ENCODE data around the gene GFPT1. TPM values are rescaled to one million over a fixed set of nuclear protein-coding genes. Genes with fewer than 3 reads are reported as not detected.

Gene GFPT1
- total RNA-seq, 4 donors from 2014 or later = 24.3 to 90.5 (median 39.5) TPM

DNA sequence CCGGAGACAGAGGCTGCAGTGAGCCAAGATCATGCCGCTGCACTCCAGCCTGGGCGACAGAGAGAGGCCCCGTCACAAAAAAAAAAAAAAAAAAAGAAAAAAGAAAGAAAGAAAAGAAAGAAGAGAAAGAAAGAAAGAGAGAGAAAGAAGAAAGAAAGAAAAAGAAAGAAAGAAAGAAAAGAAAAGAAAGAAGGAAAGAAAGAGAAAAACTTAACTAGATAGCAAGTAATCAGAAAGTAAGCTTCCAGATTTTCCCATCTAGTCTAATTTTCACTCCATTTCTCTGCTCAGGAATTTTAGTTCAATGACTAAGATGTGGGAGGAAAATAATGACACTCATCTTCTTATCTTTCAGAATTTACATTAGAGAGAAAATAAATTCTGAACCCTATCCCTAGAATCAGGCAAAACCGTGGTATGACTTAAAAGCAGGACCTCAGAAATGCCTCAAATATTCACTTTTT is 2.4 kb downstream of the GFPT1 start:
- no peak for DNase-seq
- H3K4me3 ChIP-seq = no peak overlapping the region
- no peaks in the 10 kb centered on the region for H3K27me3 ChIP-seq
- TF ChIP-seq, protein P1, sequence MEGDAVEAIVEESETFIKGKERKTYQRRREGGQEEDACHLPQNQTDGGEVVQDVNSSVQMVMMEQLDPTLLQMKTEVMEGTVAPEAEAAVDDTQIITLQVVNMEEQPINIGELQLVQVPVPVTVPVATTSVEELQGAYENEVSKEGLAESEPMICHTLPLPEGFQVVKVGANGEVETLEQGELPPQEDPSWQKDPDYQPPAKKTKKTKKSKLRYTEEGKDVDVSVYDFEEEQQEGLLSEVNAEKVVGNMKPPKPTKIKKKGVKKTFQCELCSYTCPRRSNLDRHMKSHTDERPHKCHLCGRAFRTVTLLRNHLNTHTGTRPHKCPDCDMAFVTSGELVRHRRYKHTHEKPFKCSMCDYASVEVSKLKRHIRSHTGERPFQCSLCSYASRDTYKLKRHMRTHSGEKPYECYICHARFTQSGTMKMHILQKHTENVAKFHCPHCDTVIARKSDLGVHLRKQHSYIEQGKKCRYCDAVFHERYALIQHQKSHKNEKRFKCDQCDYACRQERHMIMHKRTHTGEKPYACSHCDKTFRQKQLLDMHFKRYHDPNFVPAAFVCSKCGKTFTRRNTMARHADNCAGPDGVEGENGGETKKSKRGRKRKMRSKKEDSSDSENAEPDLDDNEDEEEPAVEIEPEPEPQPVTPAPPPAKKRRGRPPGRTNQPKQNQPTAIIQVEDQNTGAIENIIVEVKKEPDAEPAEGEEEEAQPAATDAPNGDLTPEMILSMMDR (IDR thresholded peaks at IDR 0.05) = no peak
- no peak for TF ChIP-seq POLR2A (IDR thresholded peaks at IDR 0.05)
- H3K36me3 ChIP-seq = no peaks in the 10 kb centered on the region
- no peaks in the 10 kb centered on the region for H3K4me1 ChIP-seq
- H3K27ac ChIP-seq = no peak overlapping the region
- intact Hi-C loops (cut with DNase I; ENCODE audit: low total_unique reads) = no loop called here
- H3K9me3 ChIP-seq = no peaks in the 10 kb centered on the region

- Histone ChIP-seq H3K27ac (no peak overlapping the region), H3K4me3 (no peak overlapping the region), H3K4me1 (no peaks in the 10 kb centered on the region), H3K27me3 (no peaks in the 10 kb centered on the region), H3K36me3 (no peaks in the 10 kb centered on the region), H3K9me3 (no peaks in the 10 kb centered on the region)
- no peak for TF ChIP-seq POLR2A (IDR thresholded peaks at IDR 0.05)
- TF ChIP-seq, protein P1 (IDR thresholded peaks at IDR 0.05) = no peak
- intact Hi-C loops (cut with DNase I; ENCODE audit: low total_unique reads) = no loop called here
- no peak for DNase-seq
These were observed 3.7 kb downstream of the GFPT1 start for GRCh38 chr2:69383176-69383812.

DNA sequence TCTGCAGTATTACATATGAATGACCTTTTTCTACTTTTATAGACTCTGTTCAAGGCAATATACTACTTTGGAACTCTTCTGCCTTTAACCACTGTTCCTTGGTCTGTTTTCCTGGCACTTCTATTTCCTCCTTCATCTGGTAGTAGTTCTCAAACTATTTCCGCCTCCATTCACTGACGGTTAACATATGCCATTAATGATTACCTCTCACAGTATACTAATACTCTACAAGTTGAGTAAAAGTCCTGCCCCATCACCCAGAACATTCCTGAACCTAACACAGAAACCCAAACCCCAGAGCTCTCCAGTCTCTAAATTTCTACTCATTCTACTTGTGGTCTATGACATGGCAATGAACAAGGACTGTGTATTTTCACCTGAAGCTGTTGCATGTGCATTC is 4.5 kb downstream of the GFPT1 start:
- Histone ChIP-seq H3K27ac (no peak overlapping the region), H3K9me3 (no peaks in the 10 kb centered on the region), H3K4me3 (no peak overlapping the region), H3K27me3 (no peaks in the 10 kb centered on the region), H3K36me3 (no peaks in the 10 kb centered on the region), H3K4me1 (no peaks in the 10 kb centered on the region)
- TF ChIP-seq, protein P1 (IDR thresholded peaks at IDR 0.05) = no peak
- no peak for TF ChIP-seq POLR2A (IDR thresholded peaks at IDR 0.05)
- intact Hi-C loops (cut with DNase I; ENCODE audit: low total_unique reads) = no loop called here
- DNase-seq = no peak

DNA sequence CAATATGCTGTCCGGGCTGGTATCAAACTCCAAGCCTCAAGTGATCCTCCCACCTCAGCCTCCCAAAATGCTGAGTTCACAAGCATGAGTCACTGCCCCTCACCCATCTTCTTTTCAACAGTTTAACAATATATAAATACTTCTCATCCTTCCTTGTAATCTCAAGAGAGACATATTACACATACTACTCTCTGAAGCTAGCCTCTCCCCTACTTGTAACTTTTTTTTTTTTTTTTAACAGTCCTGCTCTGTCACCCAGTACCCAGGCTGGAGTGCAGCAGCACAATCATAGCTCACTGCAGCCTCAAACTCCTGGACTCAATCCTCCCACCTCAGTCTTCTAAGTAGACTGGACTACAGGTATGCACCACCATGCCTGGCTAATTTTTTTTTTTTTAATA is 5.7 kb downstream of the GFPT1 start:
- H3K9me3 ChIP-seq = no peaks in the 10 kb centered on the region

More for the DNA sequence above, 5.7 kb downstream of the GFPT1 start:
- Histone ChIP-seq H3K27me3 (no peaks in the 10 kb centered on the region), H3K4me3 (no peak overlapping the region), H3K27ac (no peak overlapping the region), H3K4me1 (no peaks in the 10 kb centered on the region), H3K36me3 (no peaks in the 10 kb centered on the region)
- no peak for TF ChIP-seq POLR2A (IDR thresholded peaks at IDR 0.05)
- TF ChIP-seq, protein P1 (IDR thresholded peaks at IDR 0.05) = no peak
- no peak for DNase-seq
- intact Hi-C loops (cut with DNase I; ENCODE audit: low total_unique reads) = no loop called here

Measured in uterus (tissue), 4 donors.